Coronary artery (tissue), 2 donors: ENCODE measurements around the gene SLC2A6.

Experiments used
- DNase-seq: peaks from one replicate; pipeline ENCODE4 v3.0.0-alpha.2; 2017; ENCODE audit warnings: low spot score
- H3K27ac ChIP-seq, 2 donors: fragments of 200-600 bp; sonication (generic); one replicate each; pipeline ENCODE4 v1.5.1; 2016 to 2019
- H3K4me3 ChIP-seq: fragments of 200-600 bp; sonication (generic); 2 replicates; pipeline ENCODE4 v1.5.1; 2016; ENCODE audit warnings: mild to moderate bottlenecking, moderate library complexity
- CTCF ChIP-seq: fragments of 200-600 bp; sonication (generic); IDR thresholded peaks from one replicate; pipeline ENCODE4 v1.5.1; 2019; ENCODE audit warnings: antibody characterized with exemption

Gene SLC2A6

GRCh38 chr9:133489253-133490190 is 10.6 kb upstream of the SLC2A6 start:
- Histone ChIP-seq H3K4me3 (no peak overlapping the region), H3K27ac (no peak overlapping the region)
- DNase-seq, result no peak
- no peak for TF ChIP-seq CTCF

DNA sequence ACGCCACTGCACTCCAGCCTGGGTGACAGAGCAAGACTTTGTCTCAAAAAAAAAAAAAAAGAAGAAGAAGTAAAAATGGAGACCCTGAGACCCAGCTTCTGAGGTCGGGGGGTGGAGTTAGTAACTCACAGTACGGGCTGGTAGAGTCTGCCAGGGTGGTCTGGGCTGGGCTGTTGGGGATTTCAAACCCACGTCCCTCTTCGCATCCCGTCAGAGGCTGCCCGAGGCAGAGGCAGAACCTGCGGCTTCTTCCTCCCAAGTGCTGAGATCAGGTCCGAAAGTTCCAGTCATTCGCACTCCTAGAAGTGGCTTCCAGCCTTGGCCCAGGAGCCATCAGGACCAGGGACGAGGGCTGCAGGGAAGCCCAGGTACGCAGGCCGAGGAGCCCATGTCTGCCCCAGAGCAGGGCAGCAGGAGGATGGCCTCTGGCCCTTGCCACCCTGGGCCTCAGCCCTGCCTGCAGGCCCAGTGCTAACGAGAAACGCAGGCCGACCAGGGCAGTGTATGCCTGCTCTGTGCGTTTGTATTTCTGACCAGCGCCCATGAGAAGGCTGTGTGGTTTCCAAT is 9.9 kb upstream of the SLC2A6 start:
- DNase-seq, result no peak
- no peak overlapping the region for H3K4me3 ChIP-seq
- no peak for TF ChIP-seq CTCF
- H3K27ac ChIP-seq, result no peak overlapping the region

- DNase-seq, result no peak
- no peak for TF ChIP-seq CTCF
- Histone ChIP-seq H3K4me3 (no peak overlapping the region), H3K27ac (no peak overlapping the region)
These were observed 8.4 kb upstream of the SLC2A6 start for GRCh38 chr9:133487331-133487725.

GRCh38 chr9:133485531-133486260 is 6.8 kb upstream of the SLC2A6 start:
- no peak overlapping the region for H3K4me3 ChIP-seq
- DNase-seq, result no peak
- no peak overlapping the region for H3K27ac ChIP-seq
- no peak for TF ChIP-seq CTCF

DNA sequence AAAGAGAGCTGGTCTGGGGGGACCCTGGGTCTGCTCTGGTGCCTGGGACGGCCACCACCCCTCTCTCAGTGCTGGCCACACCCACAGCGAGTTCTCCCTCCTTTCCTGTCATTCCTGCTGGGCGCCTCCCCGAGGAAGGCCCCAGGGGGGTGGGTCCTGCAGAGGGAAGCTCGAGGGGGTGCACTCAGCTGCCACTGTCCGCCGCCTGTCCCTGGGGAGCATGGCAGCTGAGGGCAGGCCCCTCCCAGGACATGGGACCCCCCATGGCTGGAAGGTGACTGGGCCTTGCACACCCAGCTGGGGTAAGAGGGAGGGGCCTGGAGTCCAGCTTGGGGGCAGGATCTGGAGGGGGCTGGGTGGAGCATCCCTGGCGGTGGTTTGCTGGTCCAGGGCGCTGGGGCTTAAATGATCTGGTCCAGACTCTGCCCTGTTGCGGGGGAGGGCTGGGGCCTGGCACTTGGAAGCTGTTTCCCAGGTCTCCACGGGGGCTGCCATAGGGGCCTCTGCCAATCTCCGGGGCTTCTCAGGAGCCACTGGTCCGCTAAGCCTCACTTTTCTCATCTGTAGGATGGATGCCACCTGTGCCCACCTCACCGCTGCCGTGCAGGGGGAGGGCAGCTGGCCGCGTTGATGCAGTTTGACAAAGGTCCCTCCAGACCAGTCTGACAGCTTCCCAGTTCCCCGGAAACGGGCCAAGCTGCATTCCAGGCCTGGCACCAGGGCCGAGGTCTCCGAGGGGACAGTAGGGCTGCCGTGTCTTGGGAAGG is 6.0 kb upstream of the SLC2A6 start:
- no peak for TF ChIP-seq CTCF
- Histone ChIP-seq H3K4me3 (no peak overlapping the region), H3K27ac (no peak overlapping the region)
- DNase-seq, result no peak

DNA sequence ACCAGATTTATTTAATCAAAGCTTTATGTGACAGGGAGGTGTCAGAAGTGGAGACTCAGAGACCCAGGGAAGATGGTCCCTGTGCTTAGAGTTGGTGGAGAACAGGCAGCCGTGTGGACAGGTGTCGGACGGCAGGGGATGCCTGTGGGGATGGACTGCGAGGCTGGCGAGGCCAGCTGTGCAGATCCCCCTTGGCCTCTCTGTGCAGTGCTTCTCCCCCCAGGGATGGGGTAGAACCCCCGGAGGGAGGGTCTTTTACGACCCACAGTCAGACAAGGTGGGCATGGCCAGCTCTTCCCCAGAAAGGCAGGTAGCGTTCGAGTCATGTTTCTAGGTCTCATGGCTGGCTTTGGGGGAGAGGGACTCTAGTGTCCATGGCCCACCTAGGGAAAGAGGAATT is 4.7 kb upstream of the SLC2A6 start:
- TF ChIP-seq CTCF, result no peak
- DNase-seq, result no peak
- Histone ChIP-seq H3K4me3 (no peak overlapping the region), H3K27ac (no peak overlapping the region)
